MCF 10A (cell line): ENCODE results near the gene CHN1. TPM values are rescaled to one million over a fixed set of nuclear protein-coding genes. Genes with fewer than 3 reads are reported as not detected.

ENCODE experiments used
- BruUV-seq: library from RNA; stranded (reverse); fragments of 400-500 nt; replicated peaks from 2 replicates; lab custom pipeline; 2021; lab: Mats Ljungman, UMichigan
- CTCF ChIA-PET: fragments of 300-600 bp; sonication (Branson Sonifier 250); formaldehyde crosslinking; extraction: SDS; loops from one replicate; lab custom pipeline; 2021; ENCODE audit warnings: antibody characterized with exemption, inconsistent platforms; lab: Yijun Ruan, JAX
- POLR2A ChIA-PET: fragments of 300-600, 350-650 bp; sonication (Branson Sonifier 250); formaldehyde crosslinking; extraction: SDS; loops from one replicate; lab custom pipeline; 2020; ENCODE audit warnings: antibody characterized with exemption, inconsistent platforms; lab: Yijun Ruan, JAX
- DNase-seq: peaks from one replicate; pipeline ENCODE4 v3.0.0-alpha.2; 2018; ENCODE audit not compliant: unreplicated experiment
- H3K27ac Mint-ChIP-seq: one replicate; pipeline ENCODE4 v1.8.0; 2022; ENCODE audit warnings: mild to moderate bottlenecking, low read depth, mixed read lengths; ENCODE audit not compliant: unreplicated experiment
- H3K27me3 Mint-ChIP-seq: one replicate; pipeline ENCODE4 v1.8.0; 2022; ENCODE audit warnings: mixed read lengths; ENCODE audit not compliant: insufficient read depth, unreplicated experiment
- H3K36me3 Mint-ChIP-seq: one replicate; pipeline ENCODE4 v1.8.0; 2022; ENCODE audit warnings: mild to moderate bottlenecking, moderate library complexity, mixed read lengths; ENCODE audit not compliant: insufficient read depth, unreplicated experiment
- H3K4me1 Mint-ChIP-seq: one replicate; pipeline ENCODE4 v1.8.0; 2022; ENCODE audit warnings: mixed read lengths; ENCODE audit not compliant: insufficient read depth, unreplicated experiment
- H3K4me3 Mint-ChIP-seq: one replicate; pipeline ENCODE4 v1.8.0; 2022; ENCODE audit warnings: mild to moderate bottlenecking, moderate library complexity, mixed read lengths; ENCODE audit not compliant: unreplicated experiment
- H3K9me3 Mint-ChIP-seq: one replicate; pipeline ENCODE4 v1.8.0; 2022; ENCODE audit warnings: mixed read lengths; ENCODE audit not compliant: unreplicated experiment
- intact Hi-C: fragments of 100-400 bp; cut with micrococcal nuclease; formaldehyde crosslinking; loops from 2 replicates; pipeline ENCODE4 v1.14.1; 2022
- total RNA-seq: library from RNA; stranded (reverse); gene quantifications from 2 replicates; pipeline ENCODE4 v1.2.3, GENCODE V29; 2022
- TF ChIP-seq, protein P1 (sequence below): fragments of 200-600 bp; IDR thresholded peaks from one replicate; pipeline ENCODE4 v1.8.0; 2022; ENCODE audit warnings: antibody characterized with exemption, mild to moderate bottlenecking; ENCODE audit not compliant: unreplicated experiment

Gene CHN1
- total RNA-seq, 1 experiment from 2014 or later: 6.0 TPM

DNA sequence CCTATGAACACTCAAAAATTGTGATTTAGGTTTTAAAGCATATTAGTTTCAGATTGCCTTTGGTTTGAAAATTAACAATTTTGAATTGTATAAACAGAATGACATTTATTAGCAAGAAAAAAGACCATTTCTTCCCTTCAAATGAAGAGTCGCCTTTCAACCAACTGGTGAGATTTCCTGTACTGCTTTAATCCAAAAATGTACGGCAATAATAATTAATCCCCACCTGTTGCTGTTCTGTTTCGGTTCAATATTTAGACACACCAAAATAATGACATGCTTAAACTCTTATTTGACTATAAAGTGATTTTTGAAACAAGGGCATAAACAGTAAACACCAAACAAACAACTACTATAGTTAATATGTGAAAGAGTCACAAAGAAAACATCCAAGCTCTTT lies 39.6 kb downstream of the CHN1 start:
- Mint-ChIP-seq H3K9me3 (no peaks in the 10 kb centered on the region), H3K4me1 (no peaks in the 10 kb centered on the region), H3K27me3 (no peaks in the 10 kb centered on the region), H3K4me3 (no peak overlapping the region), H3K27ac (no peak overlapping the region), H3K36me3 (no peaks in the 10 kb centered on the region)
- BruUV-seq: no TSS peak
- ChIA-PET CTCF (interaction anchor here (0.6 to 0.7 kb wide), 2 partner anchors 119 to 146 kb away, joined by 3 read pairs; no protein-coding TSS in a partner anchor), POLR2A (interaction anchor here (0.6 to 0.7 kb wide), 2 partner anchors 20 to 51 kb away, joined by 3 to 4 read pairs; no protein-coding TSS in a partner anchor)
- intact Hi-C loops: no loop called here
- TF ChIP-seq, protein P1, sequence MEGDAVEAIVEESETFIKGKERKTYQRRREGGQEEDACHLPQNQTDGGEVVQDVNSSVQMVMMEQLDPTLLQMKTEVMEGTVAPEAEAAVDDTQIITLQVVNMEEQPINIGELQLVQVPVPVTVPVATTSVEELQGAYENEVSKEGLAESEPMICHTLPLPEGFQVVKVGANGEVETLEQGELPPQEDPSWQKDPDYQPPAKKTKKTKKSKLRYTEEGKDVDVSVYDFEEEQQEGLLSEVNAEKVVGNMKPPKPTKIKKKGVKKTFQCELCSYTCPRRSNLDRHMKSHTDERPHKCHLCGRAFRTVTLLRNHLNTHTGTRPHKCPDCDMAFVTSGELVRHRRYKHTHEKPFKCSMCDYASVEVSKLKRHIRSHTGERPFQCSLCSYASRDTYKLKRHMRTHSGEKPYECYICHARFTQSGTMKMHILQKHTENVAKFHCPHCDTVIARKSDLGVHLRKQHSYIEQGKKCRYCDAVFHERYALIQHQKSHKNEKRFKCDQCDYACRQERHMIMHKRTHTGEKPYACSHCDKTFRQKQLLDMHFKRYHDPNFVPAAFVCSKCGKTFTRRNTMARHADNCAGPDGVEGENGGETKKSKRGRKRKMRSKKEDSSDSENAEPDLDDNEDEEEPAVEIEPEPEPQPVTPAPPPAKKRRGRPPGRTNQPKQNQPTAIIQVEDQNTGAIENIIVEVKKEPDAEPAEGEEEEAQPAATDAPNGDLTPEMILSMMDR: no peak
- no peak for DNase-seq

DNA sequence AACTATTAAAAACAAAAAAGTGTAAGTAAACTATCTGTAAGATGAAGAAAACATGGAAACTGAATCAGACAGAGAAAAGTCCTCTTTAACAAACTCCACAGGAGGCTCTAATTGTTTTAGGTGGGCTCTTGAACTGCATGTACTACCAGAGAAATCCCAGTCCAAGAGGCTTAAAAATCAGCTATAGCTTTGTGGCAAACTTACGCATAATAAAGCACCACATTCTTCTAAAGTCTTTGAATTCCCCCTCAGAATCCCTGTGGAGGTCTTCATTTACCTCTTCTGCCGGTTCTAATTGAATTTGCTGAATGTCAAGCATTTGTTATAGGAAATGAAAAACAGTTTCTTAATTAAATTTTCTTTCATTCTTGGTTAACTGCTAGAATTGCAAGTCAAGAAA lies 40.8 kb downstream of the CHN1 start:
- intact Hi-C loops: no loop called here
- H3K4me1 Mint-ChIP-seq: no peaks in the 10 kb centered on the region
- no TSS peak for BruUV-seq
- H3K27me3 Mint-ChIP-seq: no peaks in the 10 kb centered on the region
- ChIA-PET POLR2A (no interaction called here), CTCF (no interaction called here)
- TF ChIP-seq, protein P1: no peak
- H3K4me3 Mint-ChIP-seq: no peak overlapping the region
- DNase-seq: no peak
- H3K36me3 Mint-ChIP-seq: no peaks in the 10 kb centered on the region
- no peaks in the 10 kb centered on the region for H3K9me3 Mint-ChIP-seq
- H3K27ac Mint-ChIP-seq: no peak overlapping the region

DNA sequence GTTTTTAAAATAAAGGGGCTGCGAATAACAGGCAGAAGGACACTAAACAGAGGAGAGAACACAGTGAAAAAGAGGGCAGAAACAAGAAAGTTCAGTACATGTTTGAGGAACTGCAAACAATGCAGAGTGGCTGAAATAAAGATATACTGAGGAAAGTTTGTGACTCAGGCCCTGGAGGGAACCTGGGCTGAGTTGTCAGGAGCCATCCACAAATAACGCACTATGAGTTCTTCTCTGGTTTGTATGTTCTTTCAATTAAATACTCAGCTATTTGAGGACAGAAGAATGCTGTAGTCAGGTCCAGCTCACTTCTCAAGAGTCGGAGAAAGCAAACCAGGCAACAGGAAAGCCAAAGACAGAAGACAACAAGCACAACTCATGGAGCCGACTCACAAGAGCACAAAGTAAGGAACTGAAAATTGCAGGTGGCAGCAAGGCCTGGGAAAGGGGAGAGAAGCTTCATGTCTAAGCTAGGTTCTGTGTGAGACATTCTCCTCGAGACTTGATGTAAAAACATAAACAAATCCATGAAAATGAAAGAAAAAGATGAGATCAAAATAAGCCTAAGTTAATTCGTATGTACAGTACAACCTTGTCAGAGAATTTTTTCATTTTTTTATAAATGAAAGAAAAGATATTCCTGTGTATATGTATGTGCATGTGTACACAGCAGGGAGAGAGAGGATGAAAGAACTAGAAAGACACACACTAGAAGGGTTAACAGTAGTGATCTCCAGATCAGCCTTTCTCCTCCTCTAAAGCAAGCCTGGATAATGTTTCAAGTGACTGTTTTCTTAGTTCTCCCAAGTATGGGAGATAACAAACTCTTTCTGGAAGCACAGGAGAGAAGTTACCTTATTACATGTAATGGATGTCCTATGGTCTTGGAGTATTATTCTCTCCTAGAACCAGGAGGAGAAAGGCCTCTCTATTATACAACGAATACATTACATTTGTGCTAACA lies 41.5 kb downstream of the CHN1 start:
- TF ChIP-seq, protein P1: no peak
- Mint-ChIP-seq H3K27me3 (no peaks in the 10 kb centered on the region), H3K27ac (no peak overlapping the region), H3K4me3 (no peak overlapping the region), H3K4me1 (no peaks in the 10 kb centered on the region), H3K36me3 (no peaks in the 10 kb centered on the region), H3K9me3 (no peaks in the 10 kb centered on the region)
- ChIA-PET POLR2A (no interaction called here), CTCF (no interaction called here)
- no TSS peak for BruUV-seq
- DNase-seq: no peak
- intact Hi-C loops: no loop called here

DNA sequence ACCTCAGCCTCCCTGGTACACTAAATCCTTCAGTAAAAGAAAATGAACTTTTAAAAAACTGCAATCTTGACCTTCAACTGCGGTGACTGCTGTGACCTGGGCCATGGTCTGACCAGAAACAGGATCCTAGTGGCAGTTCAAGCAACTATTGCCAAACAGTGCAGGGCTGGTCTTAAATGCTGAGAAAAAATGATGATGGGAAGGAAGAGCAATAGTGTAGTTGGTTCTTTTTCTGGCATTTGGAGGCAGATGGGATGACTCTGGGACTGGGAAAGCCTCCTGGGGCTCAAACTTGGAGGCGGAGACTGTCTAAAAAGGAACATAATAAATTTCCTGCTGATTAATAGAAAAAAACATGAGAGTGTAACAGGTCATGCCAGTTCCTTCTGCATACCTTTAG lies 45.4 kb downstream of the CHN1 start:
- no peaks in the 10 kb centered on the region for H3K4me1 Mint-ChIP-seq
- H3K27ac Mint-ChIP-seq: no peak overlapping the region
- intact Hi-C loops: no loop called here
- ChIA-PET CTCF (no interaction called here), POLR2A (no interaction called here)
- no peak for DNase-seq
- no peaks in the 10 kb centered on the region for H3K27me3 Mint-ChIP-seq
- H3K9me3 Mint-ChIP-seq: no peaks in the 10 kb centered on the region
- no peak overlapping the region for H3K4me3 Mint-ChIP-seq
- H3K36me3 Mint-ChIP-seq: no peaks in the 10 kb centered on the region
- TF ChIP-seq, protein P1: no peak
- no TSS peak for BruUV-seq
